Activated CD8-positive, alpha-beta memory T cell treated with anti-CD3 and anti-CD28 coated beads for 36 hours (primary cell): ENCODE results near the gene TMEM87B. TPM values are rescaled to one million over a fixed set of nuclear protein-coding genes. Genes with fewer than 3 reads are reported as not detected.

ENCODE experiments used
- CTCF ChIA-PET: fragments of 350-600 bp; sonication (Branson Sonifier 250); formaldehyde crosslinking; loops from one replicate; lab custom pipeline; 2021; ENCODE audit warnings: antibody characterized with exemption; lab: Charles Lee
- POLR2A ChIA-PET: fragments of 350-600 bp; sonication (Branson Sonifier 250); formaldehyde crosslinking; loops from one replicate; lab custom pipeline; 2021; ENCODE audit warnings: antibody characterized with exemption; lab: Charles Lee
- total RNA-seq, 2 experiments: library from RNA; stranded (reverse); gene quantifications; one replicate each; pipeline ENCODE4 v1.2.3, GENCODE V29; 2021

TMEM87B gene
- total RNA-seq, 2 experiments from 2014 or later, result 14.8 to 16.0 TPM

GRCh38 chr2:112154246-112155117, 99.4 kb downstream of the TMEM87B start:
- CTCF ChIA-PET, result interaction anchor here (1.0 kb wide), 1 partner anchor 105 kb away, joined by 3 read pairs; no protein-coding TSS in a partner anchor

GRCh38 chr2:112155331-112156151, 100.5 kb downstream of the TMEM87B start:
- POLR2A ChIA-PET, result interaction anchor here (0.6 kb wide), 2 partner anchors 119 to 205 kb away, joined by 3 to 4 read pairs; no protein-coding TSS in a partner anchor
- CTCF ChIA-PET, result no interaction called here

More at GRCh38 chr2:112154246-112155117, 99.4 kb downstream of the TMEM87B start:
- POLR2A ChIA-PET, result no interaction called here

- ChIA-PET CTCF (no interaction called here), POLR2A (interaction anchor here (0.6 kb wide), 2 partner anchors 119 to 206 kb away, joined by 3 to 4 read pairs; no protein-coding TSS in a partner anchor)
These were observed 101.3 kb downstream of the TMEM87B start for GRCh38 chr2:112156152-112156986.

- POLR2A ChIA-PET, result no interaction called here
- CTCF ChIA-PET, result no interaction called here
These were observed 102.4 kb downstream of the TMEM87B start for GRCh38 chr2:112157472-112157871.

- CTCF ChIA-PET, result no interaction called here
- POLR2A ChIA-PET, result no interaction called here
These were observed 104.4 kb downstream of the TMEM87B start for GRCh38 chr2:112159454-112159921.

GRCh38 chr2:112160283-112161250, 105.5 kb downstream of the TMEM87B start:
- ChIA-PET CTCF (no interaction called here), POLR2A (no interaction called here)

GRCh38 chr2:112161431-112162145, 106.5 kb downstream of the TMEM87B start:
- CTCF ChIA-PET, result interaction anchor here (1.2 kb wide), 1 partner anchor 40 kb away, joined by 3 read pairs; no protein-coding TSS in a partner anchor
- POLR2A ChIA-PET, result no interaction called here

GRCh38 chr2:112162341-112162740, 107.3 kb downstream of the TMEM87B start:
- ChIA-PET CTCF (interaction anchor here (1.2 kb wide), 1 partner anchor 40 kb away, joined by 3 read pairs; no protein-coding TSS in a partner anchor), POLR2A (no interaction called here)

GRCh38 chr2:112162956-112163355, 107.9 kb downstream of the TMEM87B start:
- ChIA-PET POLR2A (no interaction called here), CTCF (interaction anchor here (1.2 kb wide), 1 partner anchor 41 kb away, joined by 3 read pairs; no protein-coding TSS in a partner anchor)

GRCh38 chr2:112163541-112163981, 108.5 kb downstream of the TMEM87B start:
- CTCF ChIA-PET, result no interaction called here
- POLR2A ChIA-PET, result no interaction called here

GRCh38 chr2:112164876-112165275, 109.8 kb downstream of the TMEM87B start:
- POLR2A ChIA-PET, result no interaction called here
- CTCF ChIA-PET, result no interaction called here

- ChIA-PET CTCF (no interaction called here), POLR2A (no interaction called here)
These were observed 110.2 kb downstream of the TMEM87B start for GRCh38 chr2:112165296-112165695.

GRCh38 chr2:112166806-112167499, 111.9 kb downstream of the TMEM87B start:
- CTCF ChIA-PET, result no interaction called here
- POLR2A ChIA-PET, result no interaction called here

- CTCF ChIA-PET, result no interaction called here
- POLR2A ChIA-PET, result no interaction called here
These were observed 113.5 kb downstream of the TMEM87B start for GRCh38 chr2:112168422-112169124.
